GM10847 (cell line): Measurements from ENCODE around the gene LRRC75B.
"Not testable (repeated sequence)": the region's sequence is repeated elsewhere in the genome, so short reads cannot be mapped to it uniquely, and the experiment has no call there.

ENCODE experiments used
- POLR2A ChIP-seq: IDR thresholded peaks from 2 replicates; pipeline ENCODE4 v1.6.1; 2011; ENCODE audit not compliant: insufficient read length; ENCODE audit errors: extremely low read depth

LRRC75B gene, protein sequence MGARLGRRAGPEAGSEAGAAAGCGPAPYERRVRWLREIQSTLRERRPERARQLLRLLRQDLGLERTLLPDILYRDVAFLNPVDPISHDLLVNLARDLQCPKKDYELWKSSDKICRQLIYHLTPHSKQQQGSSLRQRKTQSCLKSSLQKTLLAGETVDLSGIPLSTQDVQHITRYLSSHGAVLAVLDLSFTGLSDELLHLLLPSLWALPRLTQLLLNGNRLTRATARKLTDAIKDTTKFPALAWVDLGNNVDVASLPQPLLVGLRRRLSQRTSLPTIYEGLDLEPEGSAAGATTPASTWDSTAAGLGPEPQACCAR

DNA sequence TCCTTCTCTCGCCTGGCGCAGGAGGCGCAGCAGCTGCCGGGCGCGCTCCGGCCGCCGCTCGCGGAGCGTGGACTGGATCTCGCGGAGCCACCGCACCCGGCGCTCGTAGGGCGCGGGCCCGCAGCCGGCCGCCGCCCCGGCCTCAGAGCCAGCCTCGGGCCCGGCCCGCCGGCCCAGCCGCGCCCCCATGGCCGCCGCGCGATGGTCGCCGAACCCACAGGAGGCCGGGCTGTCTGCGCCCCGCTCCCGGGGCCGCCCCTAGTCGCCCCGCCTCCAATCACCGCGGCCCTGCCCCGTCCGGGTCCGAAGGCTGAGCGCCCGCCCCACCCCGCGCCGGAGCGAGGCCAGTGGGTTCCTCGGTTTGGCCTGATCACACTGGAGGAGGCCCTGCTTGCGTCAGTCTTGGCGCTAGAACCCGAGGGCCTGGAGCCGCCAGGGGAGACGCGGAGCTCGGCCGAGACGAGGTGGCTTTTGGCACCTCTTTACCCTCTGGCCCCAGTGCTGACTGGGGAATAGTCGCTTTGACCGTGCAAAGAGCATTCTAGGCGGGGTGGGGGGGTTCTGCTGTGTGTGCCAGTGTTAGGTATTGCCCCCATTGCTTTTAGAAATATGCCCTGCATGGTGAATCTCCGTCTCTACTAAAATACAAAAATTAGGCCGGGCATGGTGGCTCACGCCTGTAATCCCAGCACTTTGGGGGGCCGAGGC lies at the start of gene LRRC75B:
Gene LRRC75B, minus strand, starts transcription at position 223 of the 708 bp plus-strand sequence. Its CDS starts 34 bp downstream, at position 189.
- TF ChIP-seq POLR2A = no peak

- TF ChIP-seq POLR2A = peak; percentile 43
Observed at GRCh38 chr22:24607429-24607983, 14.6 kb upstream of the LRRC75B start.

DNA sequence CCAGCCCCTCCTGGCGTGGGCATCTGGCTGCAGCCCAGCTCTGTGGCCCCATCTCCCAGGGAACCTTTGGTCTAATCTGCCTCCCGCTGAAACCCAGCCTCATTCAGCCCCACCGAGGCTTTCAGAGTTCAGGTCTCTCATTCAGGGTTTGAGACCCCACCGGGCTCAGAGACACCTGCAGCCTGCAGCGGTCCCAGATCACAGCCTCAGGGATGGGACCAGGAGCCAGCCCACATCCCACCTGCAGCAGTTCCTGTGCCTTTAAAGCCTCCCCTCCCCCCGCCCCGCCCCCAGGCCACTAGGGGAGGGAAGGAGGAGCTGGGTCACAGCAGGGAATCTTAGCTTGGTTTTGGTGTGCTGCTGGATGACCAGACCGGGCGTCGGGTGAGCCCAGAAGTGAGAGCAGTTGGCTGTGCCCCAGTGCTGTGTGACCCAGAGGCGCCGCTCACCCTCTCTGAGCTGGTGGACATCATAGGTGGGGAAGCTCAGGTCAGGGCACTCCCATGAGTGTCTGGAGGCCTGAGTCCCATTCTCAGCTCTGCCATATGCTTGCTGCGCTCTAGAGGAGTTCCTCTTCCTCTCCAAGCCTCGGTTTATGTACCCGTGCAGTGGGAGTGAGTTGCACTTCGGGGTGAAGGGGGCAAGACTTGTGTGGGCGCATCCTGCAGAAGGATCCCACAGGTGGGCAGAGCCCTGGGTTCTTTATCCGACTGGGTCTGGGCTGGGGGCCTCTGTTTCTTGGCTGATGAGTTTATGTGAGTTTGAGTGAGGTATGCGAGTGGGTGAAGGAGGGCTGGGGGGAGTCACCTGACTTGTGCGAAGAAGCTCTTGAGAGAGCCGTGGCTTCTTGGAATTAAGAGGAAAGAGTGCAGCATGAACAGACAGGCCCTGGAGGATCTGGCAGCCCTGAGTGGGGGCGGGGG lies 10.2 kb upstream of the LRRC75B start, which contains the start of gene GGT1:
Gene GGT1, plus strand, starts transcription at position 347 of the 923 bp plus-strand sequence. CDS start 7,889 bp downstream, outside the sequence.
- TF ChIP-seq POLR2A = not testable (repeated sequence)

GRCh38 chr22:24601217-24602104 lies 8.6 kb upstream of the LRRC75B start:
- TF ChIP-seq POLR2A = no peak

GRCh38 chr22:24599514-24599913 lies 6.6 kb upstream of the LRRC75B start:
- no peak for TF ChIP-seq POLR2A

DNA sequence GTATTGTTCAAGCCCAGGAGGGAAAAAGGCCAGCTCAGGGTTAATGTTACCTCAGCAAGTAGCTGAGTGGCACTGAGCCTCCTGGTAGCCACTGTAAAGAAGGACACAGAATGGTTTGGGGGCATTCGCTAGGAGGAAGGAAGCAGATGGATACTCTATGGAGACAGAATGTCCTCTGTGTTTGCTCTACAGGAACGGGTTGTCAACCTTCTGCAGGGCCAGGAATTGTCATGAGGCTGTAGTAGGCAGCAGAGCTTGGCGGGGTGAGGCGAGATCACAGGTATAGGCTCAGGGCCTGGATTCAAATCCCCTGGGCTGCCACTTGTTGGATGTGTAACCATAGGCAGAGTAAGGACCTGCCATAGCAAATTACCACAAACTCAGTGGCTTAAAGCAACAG lies 3.0 kb upstream of the LRRC75B start:
- no peak for TF ChIP-seq POLR2A

DNA sequence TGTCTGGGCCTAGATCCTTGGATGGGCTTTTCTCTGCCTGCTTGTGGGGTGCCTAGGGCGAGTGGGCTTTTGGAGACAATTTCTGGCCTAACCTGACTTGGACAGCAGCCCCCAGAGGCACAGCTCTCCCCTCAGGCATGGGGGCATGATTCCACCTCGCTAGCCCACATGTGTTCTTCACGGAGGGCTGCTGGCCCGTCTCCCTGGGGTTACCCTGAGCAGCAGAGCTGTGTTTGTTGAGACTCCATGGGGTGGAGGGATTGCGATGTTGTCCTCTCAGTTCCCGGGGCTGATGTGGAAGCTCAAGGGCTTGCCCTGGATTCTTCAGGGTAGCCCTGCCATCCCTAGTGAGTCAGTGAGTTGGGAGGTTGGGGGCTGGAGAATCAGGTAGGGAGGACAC lies 2.4 kb upstream of the LRRC75B start:
- no peak for TF ChIP-seq POLR2A

DNA sequence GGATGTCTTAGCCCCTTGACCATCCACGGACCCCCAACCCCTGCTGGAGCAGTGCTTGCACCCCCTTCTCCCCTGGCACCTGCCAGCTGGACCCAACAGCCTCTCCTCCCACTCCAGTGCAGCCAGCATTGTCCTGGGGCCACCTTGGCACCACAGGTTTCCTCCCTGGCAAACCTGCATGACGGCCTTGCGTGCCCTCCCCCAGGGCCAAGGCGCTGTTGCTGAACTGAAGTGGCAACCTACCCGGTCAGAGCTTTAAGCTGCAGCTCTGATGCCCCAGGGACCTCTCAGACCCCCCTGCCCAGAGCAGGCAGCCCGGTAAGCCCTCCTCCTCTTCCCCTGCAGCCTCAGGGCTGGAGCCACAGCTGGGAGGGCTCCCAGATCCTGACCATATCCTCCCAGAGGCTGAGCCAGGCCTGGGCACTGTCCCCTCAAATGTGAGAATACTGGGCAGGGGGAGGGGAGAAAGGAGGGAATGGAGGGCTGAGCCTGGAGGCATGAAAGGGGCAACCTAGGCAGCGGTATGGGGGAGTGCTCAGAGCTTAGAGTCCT lies 1.8 kb upstream of the LRRC75B start:
- TF ChIP-seq POLR2A = no peak

DNA sequence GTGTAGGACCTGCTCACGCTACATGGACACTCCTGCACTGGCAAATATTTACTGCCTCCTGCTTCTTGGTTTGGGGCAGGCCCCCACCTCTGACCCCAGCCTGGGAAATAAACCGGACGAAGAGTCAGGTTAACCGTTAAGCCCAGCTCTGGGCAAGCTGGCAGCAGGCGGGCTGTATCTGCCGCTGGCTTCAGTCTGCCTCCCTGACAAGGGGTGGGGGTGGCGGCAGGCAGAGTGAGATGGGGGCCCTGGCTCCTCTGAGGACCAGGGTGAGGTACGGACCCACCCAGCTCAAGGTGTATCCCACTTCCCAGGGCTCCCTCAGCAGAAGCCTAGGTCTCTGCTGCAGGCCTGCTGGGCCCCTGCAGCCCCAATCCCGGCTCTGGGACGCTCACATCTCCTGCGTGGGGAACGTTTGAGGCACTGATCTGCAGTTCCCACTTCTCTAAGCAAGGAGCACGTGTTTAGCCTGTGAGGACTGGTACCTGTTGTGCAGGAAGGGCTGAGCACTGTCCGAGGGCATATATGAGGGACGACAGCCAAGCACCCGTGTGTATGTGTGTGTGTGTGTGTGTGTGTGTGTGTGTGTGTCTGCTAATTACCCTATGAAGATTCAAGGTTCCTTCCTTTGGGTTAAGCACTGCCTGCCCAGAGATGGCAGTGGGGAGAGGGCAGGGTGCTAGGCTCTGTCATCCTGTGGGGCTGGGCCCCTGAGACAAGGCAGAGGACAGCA lies 1.1 kb upstream of the LRRC75B start:
- no peak for TF ChIP-seq POLR2A

DNA sequence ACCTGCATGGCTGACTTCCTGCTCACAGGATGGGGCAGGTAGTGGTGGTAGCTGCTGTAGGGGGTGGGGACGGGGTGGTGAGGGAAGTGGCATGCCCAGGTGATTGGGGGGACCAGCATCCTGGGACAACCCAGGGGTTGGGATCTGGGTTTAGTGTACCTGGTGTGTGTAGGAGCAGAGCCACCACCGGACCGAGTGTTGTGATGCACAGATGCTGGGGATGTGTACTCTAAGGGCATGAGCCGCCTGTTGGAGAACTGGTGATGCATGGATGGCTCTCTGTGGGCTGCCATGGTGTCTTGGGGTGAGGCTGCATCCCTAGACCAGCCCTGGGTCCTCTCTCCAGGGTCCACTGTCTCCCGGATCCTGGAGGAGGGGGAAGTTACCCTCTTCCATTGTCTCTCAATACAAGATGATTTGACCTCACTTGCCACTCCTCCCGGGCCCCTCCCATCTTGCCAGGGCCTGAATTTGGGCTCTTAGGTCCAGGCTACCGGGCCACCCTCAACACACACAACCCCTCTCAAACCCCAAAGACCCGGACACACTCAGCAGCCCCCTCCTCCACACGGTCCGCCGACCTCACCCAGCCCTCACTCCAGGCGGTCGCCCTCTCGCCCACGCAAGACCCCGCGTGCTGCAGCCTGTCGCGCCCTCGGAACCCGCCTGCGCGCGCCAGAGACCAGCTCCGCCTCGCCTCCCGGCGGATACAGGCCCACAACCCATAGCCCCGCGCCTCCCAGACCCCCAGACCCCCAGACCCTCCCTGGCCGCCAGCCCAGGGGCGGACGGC lies 619 bp downstream of the LRRC75B start:
- TF ChIP-seq POLR2A = no peak

DNA sequence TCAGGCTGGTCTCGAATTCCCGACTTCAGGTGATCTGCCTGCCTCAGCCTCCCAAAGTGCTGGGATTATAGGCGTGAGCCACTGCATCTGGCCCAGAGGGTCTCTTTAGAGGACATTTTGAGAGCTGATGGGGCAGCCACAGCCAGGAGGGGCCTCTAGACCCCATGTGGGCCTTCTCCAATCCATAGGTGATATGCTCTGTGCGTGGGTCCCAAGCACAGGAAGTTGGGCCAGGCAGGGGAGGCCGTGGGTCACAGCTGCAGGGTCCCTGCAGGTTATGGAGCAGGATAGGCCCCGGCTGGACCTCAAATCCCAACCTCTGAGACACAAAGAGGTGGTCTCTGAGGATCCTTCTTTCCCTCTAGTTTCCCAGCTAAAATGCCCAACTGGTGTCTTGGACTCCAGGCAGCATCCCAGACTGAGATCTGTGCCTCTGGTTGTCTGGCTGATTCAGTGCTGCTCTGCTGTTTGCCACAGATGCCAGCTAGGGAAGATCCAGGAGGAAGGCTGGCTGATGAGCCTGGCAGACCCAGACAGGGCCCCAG lies 1.5 kb downstream of the LRRC75B start:
- no peak for TF ChIP-seq POLR2A

GRCh38 chr22:24590596-24591173 lies 2.2 kb downstream of the LRRC75B start:
- no peak for TF ChIP-seq POLR2A
